Activated CD4-positive, alpha-beta T cell treated with anti-CD3 and anti-CD28 coated beads, Interleukin-2, amount 10 ng/mL, durations not matched to agents 24 days and 14 days (primary cell): ENCODE data around the gene CDS2. TPM values are rescaled to one million over a fixed set of nuclear protein-coding genes. Genes with fewer than 3 reads are reported as not detected.
A peak's percentile ranks its signal among the peaks of the same experiment; 100 is the strongest.

Experiments used
- DNase-seq: peaks from one replicate; pipeline ENCODE4 v3.0.0; 2022
- H3K27ac Mint-ChIP-seq: one replicate; pipeline ENCODE4 v1.8.0; 2022; ENCODE audit warnings: mild to moderate bottlenecking, mixed read lengths
- H3K27me3 Mint-ChIP-seq: one replicate; pipeline ENCODE4 v1.8.0; 2022; ENCODE audit warnings: mixed read lengths
- H3K36me3 Mint-ChIP-seq: one replicate; pipeline ENCODE4 v1.8.0; 2022; ENCODE audit warnings: low read depth, mild to moderate bottlenecking, mixed read lengths
- H3K4me1 Mint-ChIP-seq: one replicate; pipeline ENCODE4 v1.8.0; 2021; ENCODE audit warnings: mixed read lengths
- H3K4me3 Mint-ChIP-seq: one replicate; pipeline ENCODE4 v1.8.0; 2022; ENCODE audit warnings: mild to moderate bottlenecking, moderate library complexity, mixed read lengths
- H3K9me3 Mint-ChIP-seq: one replicate; pipeline ENCODE4 v1.8.0; 2021; ENCODE audit warnings: mixed read lengths
- intact Hi-C: fragments of 100-400 bp; cut with micrococcal nuclease; formaldehyde crosslinking; loops from one replicate; pipeline ENCODE4 v1.15.1; 2023
- total RNA-seq: library from RNA; stranded (reverse); gene quantifications from 2 replicates; pipeline ENCODE4 v1.2.3, GENCODE V29; 2022

Gene CDS2
- total RNA-seq, 1 donor from 2014 or later: 39.2 TPM

- intact Hi-C loops: no loop called here
- Mint-ChIP-seq H3K9me3 (no peaks in the 10 kb centered on the region), H3K27me3 (no peaks in the 10 kb centered on the region)
These were observed 80.3 kb downstream of the CDS2 start for GRCh38 chr20:5207138-5207537.

GRCh38 chr20:5211803-5212714 is 85.3 kb downstream of the CDS2 start:
- H3K27me3 Mint-ChIP-seq: no peaks in the 10 kb centered on the region
- H3K36me3 Mint-ChIP-seq: no peaks in the 10 kb centered on the region
- intact Hi-C loops: no loop called here
- no peak for DNase-seq
- no peak overlapping the region for H3K4me3 Mint-ChIP-seq
- no peaks in the 10 kb centered on the region for H3K9me3 Mint-ChIP-seq
- H3K4me1 Mint-ChIP-seq: no peaks in the 10 kb centered on the region
- no peak overlapping the region for H3K27ac Mint-ChIP-seq

More at GRCh38 chr20:5207138-5207537, 80.3 kb downstream of the CDS2 start:
- peaks cover 5% of the 10 kb centered on the region for H3K4me1 Mint-ChIP-seq
- H3K4me3 Mint-ChIP-seq: no peak overlapping the region
- peaks cover 2% of the 10 kb centered on the region for H3K36me3 Mint-ChIP-seq
- no peak overlapping the region for H3K27ac Mint-ChIP-seq
- no peak for DNase-seq

DNA sequence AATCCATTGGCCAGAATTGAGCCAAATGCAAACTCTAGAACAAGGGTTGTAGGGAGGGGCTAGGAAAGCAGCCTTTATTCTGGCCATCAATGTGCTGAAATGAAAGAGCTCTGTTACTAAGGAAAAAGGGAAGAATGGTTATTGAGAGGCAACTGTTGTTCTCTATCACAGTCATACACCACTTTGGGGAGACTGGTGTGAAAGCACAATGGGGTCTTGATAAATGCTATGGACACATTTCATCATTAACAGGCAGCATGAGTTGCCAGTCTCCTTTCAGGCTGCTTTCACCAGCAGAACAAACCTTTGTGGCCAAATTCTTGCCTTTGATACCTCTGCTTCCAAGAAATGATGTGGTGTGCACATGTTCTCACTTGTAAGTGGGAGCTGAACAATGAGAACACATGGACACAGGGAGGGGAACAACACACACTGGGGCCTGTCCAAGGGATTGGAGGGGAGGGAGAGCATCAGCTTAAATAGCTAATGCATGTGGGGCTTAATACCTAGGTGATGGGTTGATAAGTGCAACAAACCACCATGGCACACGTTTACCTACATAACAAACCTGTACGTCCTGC is 86.2 kb downstream of the CDS2 start:
- H3K9me3 Mint-ChIP-seq: no peaks in the 10 kb centered on the region
- H3K4me3 Mint-ChIP-seq: no peak overlapping the region
- no peaks in the 10 kb centered on the region for H3K27me3 Mint-ChIP-seq
- no peak for DNase-seq
- intact Hi-C loops: no loop called here
- no peak overlapping the region for H3K27ac Mint-ChIP-seq
- H3K4me1 Mint-ChIP-seq: no peaks in the 10 kb centered on the region
- no peaks in the 10 kb centered on the region for H3K36me3 Mint-ChIP-seq

GRCh38 chr20:5214826-5215225 is 88.0 kb downstream of the CDS2 start:
- Mint-ChIP-seq H3K9me3 (no peaks in the 10 kb centered on the region), H3K27me3 (no peaks in the 10 kb centered on the region), H3K4me3 (no peak overlapping the region), H3K36me3 (no peaks in the 10 kb centered on the region), H3K4me1 (peaks cover 3% of the 10 kb centered on the region), H3K27ac (no peak overlapping the region)
- no peak for DNase-seq
- intact Hi-C loops: no loop called here

GRCh38 chr20:5215672-5216304 is 89.0 kb downstream of the CDS2 start:
- Mint-ChIP-seq H3K27me3 (no peaks in the 10 kb centered on the region), H3K9me3 (no peaks in the 10 kb centered on the region), H3K4me1 (peaks cover 3% of the 10 kb centered on the region), H3K36me3 (no peaks in the 10 kb centered on the region), H3K27ac (no peak overlapping the region), H3K4me3 (no peak overlapping the region)
- intact Hi-C loops: no loop called here
- DNase-seq: no peak

- Mint-ChIP-seq H3K27me3 (no peaks in the 10 kb centered on the region), H3K9me3 (no peaks in the 10 kb centered on the region), H3K4me1 (peaks cover 3% of the 10 kb centered on the region), H3K36me3 (no peaks in the 10 kb centered on the region), H3K4me3 (no peak overlapping the region), H3K27ac (no peak overlapping the region)
- DNase-seq: peak; percentile 45
- intact Hi-C loops: no loop called here
These were observed 89.9 kb downstream of the CDS2 start for GRCh38 chr20:5216663-5217062.

DNA sequence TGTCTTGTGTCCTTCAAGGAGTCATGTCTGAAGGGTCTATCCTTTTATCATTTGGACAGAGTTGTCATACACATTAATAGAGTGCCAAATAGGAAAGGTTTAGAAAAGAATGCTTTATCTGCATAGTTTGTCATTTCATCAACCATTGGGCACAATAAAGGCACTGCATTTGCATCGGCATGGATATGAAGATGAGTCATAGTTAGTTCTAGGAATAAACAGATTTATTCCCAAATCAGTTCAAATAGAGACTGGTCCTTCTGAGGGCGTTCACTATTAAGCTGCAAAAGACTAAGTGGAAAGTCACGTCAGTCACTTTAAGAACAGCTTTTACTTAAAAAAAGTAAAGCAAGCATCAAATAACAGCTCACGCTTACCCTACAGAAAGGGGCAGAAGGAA is 90.8 kb downstream of the CDS2 start:
- H3K27me3 Mint-ChIP-seq: no peaks in the 10 kb centered on the region
- no peaks in the 10 kb centered on the region for H3K36me3 Mint-ChIP-seq
- H3K4me3 Mint-ChIP-seq: no peak overlapping the region
- H3K9me3 Mint-ChIP-seq: no peaks in the 10 kb centered on the region
- no peak for DNase-seq
- no peak overlapping the region for H3K27ac Mint-ChIP-seq
- H3K4me1 Mint-ChIP-seq: peaks cover 3% of the 10 kb centered on the region
- intact Hi-C loops: no loop called here

- no peak overlapping the region for H3K27ac Mint-ChIP-seq
- H3K9me3 Mint-ChIP-seq: no peaks in the 10 kb centered on the region
- intact Hi-C loops: no loop called here
These were observed 93.7 kb downstream of the CDS2 start for GRCh38 chr20:5220321-5221060.

GRCh38 chr20:5221061-5221430 is 94.2 kb downstream of the CDS2 start:
- no peak for DNase-seq
- no peak overlapping the region for H3K27ac Mint-ChIP-seq
- no peaks in the 10 kb centered on the region for H3K9me3 Mint-ChIP-seq
- no peak overlapping the region for H3K4me3 Mint-ChIP-seq
- peaks cover 3% of the 10 kb centered on the region for H3K4me1 Mint-ChIP-seq
- intact Hi-C loops: no loop called here
- no peaks in the 10 kb centered on the region for H3K36me3 Mint-ChIP-seq
- H3K27me3 Mint-ChIP-seq: no peaks in the 10 kb centered on the region

More at GRCh38 chr20:5220321-5221060, 93.7 kb downstream of the CDS2 start:
- Mint-ChIP-seq H3K4me3 (no peak overlapping the region), H3K27me3 (no peaks in the 10 kb centered on the region), H3K36me3 (no peaks in the 10 kb centered on the region), H3K4me1 (peaks cover 3% of the 10 kb centered on the region)
- DNase-seq: no peak

GRCh38 chr20:5222919-5223634 is 96.3 kb downstream of the CDS2 start:
- H3K27me3 Mint-ChIP-seq: no peaks in the 10 kb centered on the region
- no peak overlapping the region for H3K4me3 Mint-ChIP-seq
- H3K9me3 Mint-ChIP-seq: no peaks in the 10 kb centered on the region
- DNase-seq: peak; percentile 87
- intact Hi-C loops: loop anchor here (1.0 kb wide), 2 partner anchors 18 to 97 kb away; no protein-coding TSS in a partner anchor
- H3K4me1 Mint-ChIP-seq: peaks cover 3% of the 10 kb centered on the region
- no peaks in the 10 kb centered on the region for H3K36me3 Mint-ChIP-seq
- H3K27ac Mint-ChIP-seq: no peak overlapping the region

DNA sequence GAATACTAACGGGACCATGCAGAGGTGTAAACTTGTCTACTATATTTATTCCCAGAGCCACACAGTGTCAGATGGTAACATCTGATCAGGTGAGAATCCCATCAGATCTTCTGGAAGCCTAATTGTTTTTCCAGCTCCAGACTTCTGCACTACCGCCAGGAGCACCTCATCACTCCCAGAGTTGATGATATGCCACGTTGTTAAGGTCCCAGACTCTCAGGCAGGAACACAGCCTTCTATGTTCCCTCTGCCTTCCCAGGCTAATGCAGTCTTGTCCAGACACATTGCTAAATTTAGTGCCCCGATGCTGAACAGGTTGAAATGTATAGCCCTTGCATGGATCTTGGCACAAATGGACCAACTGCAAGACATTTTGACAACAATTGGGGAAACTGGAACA is 103.7 kb downstream of the CDS2 start:
- intact Hi-C loops: no loop called here
- peaks cover 19% of the 10 kb centered on the region for H3K27me3 Mint-ChIP-seq
- no peak for DNase-seq
- H3K4me1 Mint-ChIP-seq: no peaks in the 10 kb centered on the region
- no peak overlapping the region for H3K27ac Mint-ChIP-seq
- no peaks in the 10 kb centered on the region for H3K36me3 Mint-ChIP-seq
- H3K4me3 Mint-ChIP-seq: no peak overlapping the region
- H3K9me3 Mint-ChIP-seq: no peaks in the 10 kb centered on the region

DNA sequence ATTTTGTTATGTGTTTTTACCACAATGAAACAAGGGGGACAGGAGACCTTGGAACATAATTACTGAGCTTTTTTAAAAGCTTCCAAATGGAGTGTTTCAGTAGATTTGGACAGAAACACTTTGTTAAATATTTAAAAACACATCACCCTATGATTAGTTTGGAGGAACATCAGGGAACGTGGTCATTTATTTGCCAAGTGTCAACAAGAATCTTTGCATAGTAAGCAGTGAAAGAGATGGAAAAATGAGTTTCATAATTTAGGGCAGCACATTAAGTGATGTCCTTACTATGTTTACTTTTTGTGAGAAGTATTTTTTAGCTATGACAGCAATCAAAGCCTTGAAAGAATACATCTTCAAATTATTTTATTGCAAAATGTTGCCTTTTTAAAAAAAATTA is 107.3 kb downstream of the CDS2 start:
- no peaks in the 10 kb centered on the region for H3K4me1 Mint-ChIP-seq

GRCh38 chr20:5234978-5235377 is 108.2 kb downstream of the CDS2 start:
- Mint-ChIP-seq H3K36me3 (no peaks in the 10 kb centered on the region), H3K27ac (no peak overlapping the region), H3K4me3 (no peak overlapping the region), H3K4me1 (no peaks in the 10 kb centered on the region), H3K27me3 (peaks cover 48% of the 10 kb centered on the region), H3K9me3 (no peaks in the 10 kb centered on the region)
- intact Hi-C loops: no loop called here
- no peak for DNase-seq

More for the DNA sequence above, 107.3 kb downstream of the CDS2 start:
- Mint-ChIP-seq H3K27me3 (peaks cover 45% of the 10 kb centered on the region), H3K36me3 (no peaks in the 10 kb centered on the region), H3K4me3 (no peak overlapping the region), H3K9me3 (no peaks in the 10 kb centered on the region), H3K27ac (no peak overlapping the region)
- intact Hi-C loops: no loop called here
- DNase-seq: no peak
